Activated naive CD8-positive, alpha-beta T cell treated with anti-CD3 and anti-CD28 coated beads, Interleukin-2, amount 50 U/mL, for 16 hours (primary cell): ENCODE results near the gene TM9SF3.
"Not testable (repeated sequence)": the region's sequence is repeated elsewhere in the genome, so short reads cannot be mapped to it uniquely, and the experiment has no call there.

ENCODE experiments used
- DNase-seq: peaks from one replicate; pipeline ENCODE4 v3.0.0-alpha.2; 2020; ENCODE audit warnings: low read depth, low spot score

The TM9SF3 gene

DNA sequence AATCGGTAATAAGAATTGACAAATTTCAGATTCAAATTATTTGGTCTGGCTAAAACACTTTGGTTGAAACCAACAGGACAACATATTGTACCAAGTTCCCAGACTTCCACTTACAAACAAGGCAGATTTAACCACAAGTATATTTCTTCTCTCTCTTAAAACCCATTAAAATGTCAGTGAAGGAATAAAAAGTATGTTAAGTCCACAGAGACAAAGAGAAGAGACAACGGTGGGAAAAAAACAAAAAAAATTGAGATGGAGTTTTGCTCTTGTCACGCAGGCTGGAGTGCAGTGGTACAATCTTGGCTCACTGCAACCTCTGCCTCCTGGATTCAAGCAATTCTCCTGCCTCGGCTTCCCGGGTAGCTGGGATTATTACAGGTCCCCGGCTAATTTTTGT is 16.3 kb downstream of the TM9SF3 start:
- no peak for DNase-seq

DNA sequence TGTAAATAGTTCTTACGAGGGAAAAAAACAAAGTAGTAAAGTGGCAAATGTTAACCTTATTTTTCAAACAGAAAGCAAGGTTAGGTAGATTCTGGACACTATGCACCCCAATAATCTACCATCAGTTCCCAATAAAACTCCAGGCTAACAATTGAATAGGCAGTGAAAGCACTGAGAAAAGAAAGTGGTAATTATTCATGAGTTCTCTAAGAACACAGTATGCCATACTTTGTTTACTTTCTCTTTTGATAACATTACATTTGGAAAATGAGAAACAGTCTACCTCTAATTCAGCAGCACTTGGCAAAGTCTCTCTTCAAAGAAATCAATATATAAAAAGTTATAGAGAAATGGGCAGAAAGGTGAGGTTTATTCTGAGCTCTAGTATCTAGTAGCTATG is 18.4 kb downstream of the TM9SF3 start:
- DNase-seq: no peak

DNA sequence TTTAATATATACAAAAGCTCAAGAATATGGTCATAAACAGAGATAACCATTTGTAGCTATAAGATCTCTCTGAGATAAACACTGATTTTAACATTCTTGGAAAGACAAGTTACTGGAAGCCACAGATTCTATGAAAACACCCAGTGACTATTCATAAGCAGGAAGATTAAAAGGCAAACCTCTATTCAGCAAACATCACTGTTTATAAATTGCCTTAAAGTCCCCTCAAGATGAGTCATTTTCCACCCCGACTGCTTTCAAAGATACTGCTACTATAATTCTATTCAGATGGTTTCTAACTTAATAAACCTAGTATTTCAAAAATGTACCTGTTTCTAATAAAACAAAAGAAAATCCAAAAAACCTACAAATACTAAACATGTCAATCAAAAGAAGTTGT is 21.0 kb downstream of the TM9SF3 start:
- no peak for DNase-seq

- DNase-seq: no peak
Measured at GRCh38 chr10:96560966-96561887, 25.6 kb downstream of the TM9SF3 start.

DNA sequence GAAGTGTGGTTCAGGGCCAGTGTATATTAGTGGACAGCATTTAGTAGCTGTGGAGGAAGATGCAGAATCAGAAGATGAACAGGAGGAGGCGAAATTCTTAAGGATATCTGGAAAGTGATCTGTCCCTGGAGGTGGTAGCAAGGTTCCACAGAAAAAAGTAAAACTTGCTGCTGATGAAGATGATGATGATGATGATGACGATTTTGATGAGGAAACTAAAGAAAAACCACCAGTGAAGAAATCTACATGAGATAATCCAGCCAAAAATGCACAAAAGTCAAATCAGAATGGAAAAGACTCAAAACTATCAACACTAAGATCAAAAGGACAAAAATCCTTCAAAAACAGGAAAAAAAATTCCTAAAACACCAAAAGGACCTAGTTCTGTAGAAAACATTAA is 26.3 kb downstream of the TM9SF3 start:
- DNase-seq: no peak

GRCh38 chr10:96556003-96556402 is 30.8 kb downstream of the TM9SF3 start:
- DNase-seq: no peak

- no peak for DNase-seq
Measured at GRCh38 chr10:96555330-96555729, 31.5 kb downstream of the TM9SF3 start.

DNA sequence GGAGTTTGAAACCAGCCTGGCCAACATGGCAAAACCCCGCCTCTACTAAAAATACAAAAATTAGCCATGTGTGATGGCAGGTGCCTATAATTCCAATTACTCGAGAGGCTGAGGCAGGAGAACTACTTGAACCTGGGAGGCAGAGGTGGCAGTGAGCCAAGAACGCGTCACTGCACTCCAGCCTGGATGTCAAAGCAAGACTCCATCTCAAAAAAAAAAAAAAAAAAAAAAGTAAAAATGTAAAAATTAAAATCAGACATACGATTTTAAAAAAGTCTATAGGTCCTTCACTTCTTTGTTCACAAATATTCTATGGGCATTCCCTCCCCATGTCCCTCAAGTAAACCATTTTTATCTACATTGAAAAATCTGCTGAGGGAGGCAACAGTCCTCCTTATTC is 38.2 kb downstream of the TM9SF3 start:
- no peak for DNase-seq

- not testable (repeated sequence) for DNase-seq
Measured at GRCh38 chr10:96545558-96545957, 41.3 kb downstream of the TM9SF3 start.

DNA sequence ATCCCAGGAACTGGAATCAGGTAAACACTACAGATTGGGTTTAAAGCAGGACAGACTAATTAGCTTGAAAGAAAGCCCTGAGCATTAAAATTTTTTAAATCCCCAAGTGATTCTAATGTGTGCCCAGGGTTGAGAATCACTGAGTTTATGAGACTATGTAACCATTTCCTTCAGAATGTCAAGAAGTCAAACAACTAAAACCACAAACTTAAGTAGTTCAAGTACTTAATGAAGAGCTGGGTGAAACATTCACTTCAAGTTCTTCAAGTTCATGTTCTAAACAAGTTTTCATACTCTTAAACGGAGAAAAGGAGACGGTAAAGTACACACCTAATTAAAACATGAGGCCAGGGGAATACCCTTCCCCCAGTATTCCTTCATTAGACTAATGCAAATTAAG is 44.9 kb downstream of the TM9SF3 start:
- no peak for DNase-seq

DNA sequence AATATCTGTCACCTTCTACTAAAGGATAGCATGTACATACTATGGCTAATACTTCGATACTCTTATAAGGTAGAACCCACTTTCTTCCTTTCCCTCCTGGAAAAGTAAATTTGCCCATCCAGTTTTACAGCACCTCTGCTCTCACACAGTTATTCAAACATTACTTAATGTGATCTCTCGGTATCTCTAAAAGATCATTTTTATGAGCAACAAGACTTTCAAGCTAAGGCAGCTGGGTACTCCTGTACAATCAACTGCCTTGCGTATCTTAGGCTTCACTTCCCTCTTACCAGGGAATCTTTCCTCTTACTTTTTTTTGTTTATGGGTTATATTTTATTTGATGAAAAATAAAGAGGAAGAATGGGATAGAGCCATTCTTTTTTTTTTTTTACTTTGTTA is 46.6 kb downstream of the TM9SF3 start:
- DNase-seq: no peak

DNA sequence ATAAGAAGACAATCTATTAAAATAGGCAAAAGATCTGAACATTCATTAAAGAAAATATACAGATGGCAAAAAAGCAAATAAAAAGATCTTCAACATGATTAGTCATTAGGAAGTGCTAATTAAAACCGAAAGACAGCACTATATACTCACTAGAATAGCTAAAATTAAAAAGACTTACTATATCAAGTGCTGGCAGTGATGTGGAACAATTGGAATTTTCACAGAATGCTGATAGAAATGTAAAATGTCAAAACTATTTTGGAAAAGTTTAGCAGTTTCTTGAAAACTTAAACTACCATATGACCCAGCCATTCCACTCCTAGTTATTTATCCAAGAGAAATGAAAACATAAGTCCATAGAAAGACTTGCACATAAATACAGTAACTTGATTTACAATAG is 48.1 kb downstream of the TM9SF3 start:
- no peak for DNase-seq

GRCh38 chr10:96536129-96536528 is 50.7 kb downstream of the TM9SF3 start:
- no peak for DNase-seq

GRCh38 chr10:96532523-96532922 is 54.3 kb downstream of the TM9SF3 start:
- DNase-seq: no peak

DNA sequence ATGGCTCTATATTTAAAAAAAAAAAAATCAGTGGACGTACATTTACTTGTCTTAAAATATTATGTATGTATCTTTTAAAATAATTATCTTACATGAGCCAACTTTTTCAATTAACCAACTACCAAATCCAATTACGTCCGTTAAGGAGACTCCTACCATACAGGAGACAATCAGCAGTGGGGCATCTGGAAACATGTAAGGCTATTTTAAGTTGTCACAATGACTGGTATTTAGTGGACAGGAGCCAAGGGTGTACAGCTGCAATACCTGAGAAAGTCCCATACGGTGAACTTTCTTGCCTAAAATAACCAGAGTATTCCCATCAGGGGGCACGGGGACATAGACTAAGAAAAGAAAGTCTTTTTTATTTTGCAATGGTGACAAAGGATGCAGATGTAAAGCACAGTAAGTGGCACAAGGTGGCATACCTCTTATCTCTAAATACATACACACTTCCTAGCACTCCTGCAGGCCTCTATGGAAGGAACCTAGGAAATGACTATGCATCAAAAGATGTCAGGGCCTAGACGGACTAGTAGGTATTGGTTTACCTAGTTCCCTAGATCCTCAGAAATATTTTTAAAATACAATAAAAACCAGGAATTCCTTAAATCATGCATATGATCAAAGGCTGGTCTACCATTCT is 57.1 kb downstream of the TM9SF3 start:
- DNase-seq: no peak

- no peak for DNase-seq
Measured at GRCh38 chr10:96524741-96525140, 62.1 kb downstream of the TM9SF3 start.

GRCh38 chr10:96517284-96517683 is 69.5 kb downstream of the TM9SF3 start:
- no peak for DNase-seq

GRCh38 chr10:96516337-96516736 is 70.5 kb downstream of the TM9SF3 start:
- no peak for DNase-seq

DNA sequence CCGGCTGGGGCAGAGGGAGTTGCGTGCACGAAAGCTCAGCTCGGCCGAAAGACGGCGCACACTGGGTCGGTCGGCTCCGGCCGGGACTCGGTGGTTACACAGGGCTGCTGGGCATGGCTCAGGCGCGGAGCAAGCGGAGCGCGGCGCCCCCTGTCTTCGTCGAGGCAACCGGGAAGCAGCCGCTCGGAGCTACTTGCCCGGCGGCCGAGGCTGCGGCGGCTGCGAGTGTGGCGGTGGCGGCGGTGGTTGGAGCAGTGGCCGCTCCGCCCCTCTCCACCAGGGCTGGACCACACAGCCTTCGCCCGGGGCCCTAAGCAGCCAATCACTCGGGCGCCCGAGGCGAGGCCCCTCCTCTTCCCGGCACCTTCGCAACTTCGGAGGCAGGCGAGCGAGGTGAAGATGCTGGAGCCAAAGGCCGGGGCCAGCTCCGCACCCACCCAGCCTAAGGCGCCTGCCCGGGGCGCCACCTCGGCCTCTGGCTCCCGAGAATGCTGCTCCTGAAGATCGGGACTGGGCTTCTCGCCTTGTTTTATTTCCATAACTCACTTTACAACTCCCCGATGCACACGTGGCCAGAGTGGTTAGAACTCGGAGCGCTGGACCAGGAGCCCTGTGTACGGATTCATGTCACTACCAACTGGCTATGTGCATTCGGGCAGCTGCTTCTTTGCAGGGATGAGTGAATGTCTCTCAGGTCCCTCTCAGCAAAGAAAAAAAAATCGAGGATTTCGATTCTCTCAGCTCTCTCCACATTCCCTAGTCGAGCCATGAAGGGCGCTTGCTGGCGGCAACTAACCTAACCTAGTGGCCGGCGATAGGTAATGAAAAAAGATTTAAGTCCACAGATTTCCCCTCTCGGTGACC is 72.9 kb downstream of the TM9SF3 start, which contains the start of gene TLL2:
TLL2 (minus strand) TSS at position 229 of the 864 bp plus-strand sequence. CDS start 241 bp downstream, outside the sequence.
- DNase-seq: no peak

DNA sequence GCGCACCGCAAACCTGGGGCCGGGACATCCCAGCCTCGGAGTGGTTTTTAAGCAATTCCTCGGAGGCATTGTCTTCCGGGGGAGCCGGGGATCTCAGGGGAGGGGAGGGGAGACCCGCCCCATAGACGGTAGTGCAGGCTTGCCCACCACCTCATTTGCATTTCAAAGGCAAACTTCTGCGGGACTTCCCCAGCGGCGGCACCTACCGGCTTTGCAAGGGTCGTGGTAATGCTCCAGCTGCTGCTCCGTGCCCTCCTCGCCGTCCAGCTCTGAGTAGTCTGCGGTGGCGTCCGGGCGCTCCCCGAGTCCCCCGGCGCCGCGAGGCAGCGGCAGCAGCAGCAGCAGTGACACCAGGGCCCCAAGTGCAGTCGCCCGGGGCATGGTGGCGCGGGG is 73.5 kb downstream of the TM9SF3 start:
- no peak for DNase-seq

DNA sequence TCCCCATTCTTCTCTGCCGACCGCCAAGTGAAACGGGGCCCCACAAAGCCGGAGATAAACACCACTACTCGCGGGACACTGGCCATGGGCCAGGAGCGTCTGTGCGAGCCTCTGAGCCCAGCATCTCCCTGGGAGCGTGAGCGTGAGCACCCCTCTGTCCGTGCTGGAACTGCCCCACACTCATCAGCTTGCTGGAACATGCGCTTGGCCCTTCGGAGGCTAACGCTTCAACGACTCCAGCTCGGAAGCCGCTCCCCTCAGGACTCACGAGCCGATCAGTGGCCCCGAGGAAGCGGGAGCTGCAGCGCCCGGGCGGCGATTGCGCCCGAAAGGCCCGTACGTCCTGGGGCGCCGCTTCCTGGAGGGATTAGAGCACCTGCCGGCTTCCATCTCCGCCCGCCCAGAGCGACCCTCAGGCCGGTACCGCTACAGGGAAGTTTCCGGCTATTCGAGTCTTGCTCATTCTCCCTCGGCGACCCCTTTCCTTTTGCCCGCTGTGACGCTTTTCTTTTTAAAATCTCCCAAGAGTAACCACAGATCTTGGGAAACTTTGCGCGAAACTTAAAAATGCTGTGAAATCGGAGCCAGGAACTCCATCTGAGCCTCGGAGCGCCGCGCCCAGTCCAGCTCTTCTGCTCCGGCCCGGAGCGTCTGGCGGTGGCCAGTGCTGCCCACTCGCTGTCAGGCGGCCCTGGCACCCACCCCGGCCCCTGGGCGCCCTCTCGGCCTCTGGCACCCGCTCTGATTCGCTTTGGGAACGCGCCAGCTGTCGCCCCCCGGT is 74.1 kb downstream of the TM9SF3 start:
- no peak for DNase-seq
